ENCODE results near the gene ROCK2. TPM values are rescaled to one million over a fixed set of nuclear protein-coding genes. Genes with fewer than 3 reads are reported as not detected.

Gene ROCK2
- total and polyA plus RNA-seq, 9 of the 15 experiments (the other 6 are each of a cell fraction or from before 2014, with no cell fraction given): 4.9 to 30.6 (median 14.3) TPM

DNA sequence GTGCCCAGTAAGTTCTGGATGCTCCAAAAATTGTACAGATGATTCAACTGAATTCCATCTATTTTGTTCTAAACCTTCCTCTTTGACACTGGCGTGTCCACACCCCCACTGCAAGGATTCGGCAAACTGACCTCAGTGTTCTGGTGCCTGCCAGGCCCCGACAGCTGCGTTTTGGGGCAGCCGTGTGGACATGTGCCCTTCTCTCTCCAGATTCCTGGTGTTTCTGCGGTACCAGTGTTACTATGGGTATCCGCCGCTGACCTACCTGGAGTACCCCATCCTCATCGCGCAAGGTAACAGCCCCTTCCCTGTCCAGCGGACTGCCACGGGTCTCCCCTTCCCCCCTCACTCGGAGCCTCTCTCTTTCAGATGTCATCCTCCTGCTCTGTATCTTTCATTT lies 184.2 kb downstream of the ROCK2 start:
- ATAC-seq (no peak), FAIRE-seq (no peak), DNase-seq (ENCODE audit: extremely low read depth in 1 of 4, low spot score in 3 of 4) (no peak)
- no peaks in the 10 kb centered on the region for H3K9me3 ChIP-seq (replicated peaks; ENCODE audit: control insufficient read depth, insufficient read depth, low read depth, low read length)
- in situ Hi-C loops (cut with MboI) (no loop called here), intact Hi-C loops (cut with micrococcal nuclease) (no loop called here)
- no peaks in the 10 kb centered on the region for H3K27me3 ChIP-seq (ENCODE audit: control insufficient read depth in 2 of 2, insufficient read depth in 2 of 2, low read length in 2 of 2)
- CTCF ChIA-PET (ENCODE audit: low intra/inter-chr PET ratio): no interaction called here
- no peak overlapping the region for H3K4me2 ChIP-seq (ENCODE audit: insufficient read depth, low read length)
- H3K79me2 ChIP-seq (ENCODE audit: control insufficient read depth, insufficient read depth, low read length): no peaks in the 10 kb centered on the region
- no peak overlapping the region for H3K27ac ChIP-seq (ENCODE audit: extremely low read depth, low read depth, low read length)
- TF ChIP-seq, protein P1, sequence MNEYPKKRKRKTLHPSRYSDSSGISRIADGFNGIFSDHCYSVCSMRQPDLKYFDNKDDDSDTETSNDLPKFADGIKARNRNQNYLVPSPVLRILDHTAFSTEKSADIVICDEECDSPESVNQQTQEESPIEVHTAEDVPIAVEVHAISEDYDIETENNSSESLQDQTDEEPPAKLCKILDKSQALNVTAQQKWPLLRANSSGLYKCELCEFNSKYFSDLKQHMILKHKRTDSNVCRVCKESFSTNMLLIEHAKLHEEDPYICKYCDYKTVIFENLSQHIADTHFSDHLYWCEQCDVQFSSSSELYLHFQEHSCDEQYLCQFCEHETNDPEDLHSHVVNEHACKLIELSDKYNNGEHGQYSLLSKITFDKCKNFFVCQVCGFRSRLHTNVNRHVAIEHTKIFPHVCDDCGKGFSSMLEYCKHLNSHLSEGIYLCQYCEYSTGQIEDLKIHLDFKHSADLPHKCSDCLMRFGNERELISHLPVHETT (CRISPR knock-in tag; conservative IDR thresholded peaks at IDR 0.05 in 1 of 2, IDR thresholded peaks at IDR 0.05 in 1 of 2): no peak
- TF ChIP-seq ERF (CRISPR knock-in tag; IDR thresholded peaks at IDR 0.05): no peak
- H3K9me1 ChIP-seq (ENCODE audit: control insufficient read depth, insufficient read depth, low read length): peaks cover 2% of the 10 kb centered on the region
- H2AFZ ChIP-seq (ENCODE audit: low read depth, low read length): no peak overlapping the region
- no peak overlapping the region for H3K4me3 ChIP-seq
- 86% methylated on average over 12 of the region's 13 CpGs for WGBS (ENCODE audit: insufficient coverage, low coverage, missing lambda C conversion rate)
- no peaks in the 10 kb centered on the region for H3K36me3 ChIP-seq (ENCODE audit: control insufficient read depth, insufficient read depth, low read length)
- H3K9ac ChIP-seq (ENCODE audit: insufficient read depth in 1 of 2, low read depth in 2 of 2, low read length in 2 of 2): no peak overlapping the region
- POLR2A ChIA-PET: no interaction called here
- H4K20me1 ChIP-seq (replicated peaks; ENCODE audit: control insufficient read depth, insufficient read depth, low read length): no peaks in the 10 kb centered on the region
- H3K4me1 ChIP-seq (replicated peaks in 1 of 2; ENCODE audit: control insufficient read depth in 2 of 2, insufficient read depth in 2 of 2, low read length in 2 of 2): peaks cover 7 to 34% of the 10 kb centered on the region in 2 experiments; a peak in 4 of 5 replicates
- BruUV-seq (replicated peaks): no TSS peak

DNA sequence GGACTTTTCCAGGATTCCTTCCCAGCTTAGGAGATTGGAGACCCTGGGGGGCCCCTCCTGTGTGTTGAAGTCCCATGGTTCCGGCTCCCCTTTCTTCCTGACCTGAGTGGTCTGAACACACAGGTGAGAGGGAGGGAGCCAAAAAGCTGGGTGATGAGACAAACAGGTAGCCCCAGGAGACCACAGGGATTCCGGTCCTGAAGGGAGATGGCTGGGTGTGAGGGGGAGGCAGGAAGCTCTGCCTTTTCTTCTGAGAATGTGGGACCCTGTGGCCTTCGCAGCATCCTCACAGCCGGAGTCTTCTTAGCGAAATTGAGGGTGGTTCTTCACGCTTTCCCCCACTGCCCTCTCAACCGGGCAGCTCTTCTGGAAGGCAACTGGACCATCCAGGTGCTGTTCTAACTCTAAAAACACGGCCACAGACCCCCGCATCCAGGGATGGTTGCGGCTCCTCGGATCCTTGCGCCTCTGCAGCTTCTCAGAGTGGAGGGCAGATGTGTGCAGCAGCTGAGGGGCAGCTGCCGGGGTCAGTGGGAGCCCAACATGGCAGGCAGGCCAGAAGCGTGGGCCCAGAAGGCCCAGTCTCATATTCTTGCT lies 184.8 kb downstream of the ROCK2 start:
- no peak overlapping the region for H3K4me3 ChIP-seq
- ChIA-PET CTCF (ENCODE audit: low intra/inter-chr PET ratio) (no interaction called here), POLR2A (interaction anchor here (0.7 kb wide), 1 partner anchor 8 kb away, joined by 4 read pairs; no protein-coding TSS in a partner anchor)
- no peak for DNase-seq (ENCODE audit: extremely low read depth in 1 of 4, low spot score in 3 of 4)
- H3K27me3 ChIP-seq (ENCODE audit: control insufficient read depth in 2 of 2, insufficient read depth in 2 of 2, low read length in 2 of 2): no peaks in the 10 kb centered on the region
- no peaks in the 10 kb centered on the region for H3K36me3 ChIP-seq (ENCODE audit: control insufficient read depth, insufficient read depth, low read length)
- BruUV-seq (replicated peaks): no TSS peak
- in situ Hi-C loops (cut with MboI): no loop called here
- FAIRE-seq: no peak
- 68% methylated on average over 11 of the region's 14 CpGs for WGBS (ENCODE audit: insufficient coverage, low coverage, missing lambda C conversion rate)
- H3K4me2 ChIP-seq (ENCODE audit: insufficient read depth, low read length): no peak overlapping the region
- peaks cover 2% of the 10 kb centered on the region for H3K9me1 ChIP-seq (ENCODE audit: control insufficient read depth, insufficient read depth, low read length)
- no peak for ATAC-seq
- H3K27ac ChIP-seq (ENCODE audit: extremely low read depth, low read depth, low read length): no peak overlapping the region
- peaks cover 8 to 36% of the 10 kb centered on the region in 2 experiments; a peak in 4 of 5 replicates for H3K4me1 ChIP-seq (replicated peaks in 1 of 2; ENCODE audit: control insufficient read depth in 2 of 2, insufficient read depth in 2 of 2, low read length in 2 of 2)
- H3K9me3 ChIP-seq (replicated peaks; ENCODE audit: control insufficient read depth, insufficient read depth, low read depth, low read length): no peaks in the 10 kb centered on the region
- no peaks in the 10 kb centered on the region for H4K20me1 ChIP-seq (replicated peaks; ENCODE audit: control insufficient read depth, insufficient read depth, low read length)
- no peak for TF ChIP-seq SMARCA5 (IDR thresholded peaks at IDR 0.05)
- TF ChIP-seq PYGO2 (tag; IDR thresholded peaks at IDR 0.05): no peak
- TF ChIP-seq SAP30 (IDR thresholded peaks at IDR 0.05; ENCODE audit: borderline replicate concordance, insufficient read depth, low read depth, low read length, poor library complexity, severe bottlenecking): no peak
- no peak for TF ChIP-seq FOXM1 (IDR thresholded peaks at IDR 0.05; ENCODE audit: low read depth)
- TF ChIP-seq FOXM1 (CRISPR knock-in tag; IDR thresholded peaks at IDR 0.05; ENCODE audit: low read depth): no peak
- no peak for TF ChIP-seq NR2C1 (IDR thresholded peaks at IDR 0.05)
- no peak for TF ChIP-seq NR2C1 (tag; IDR thresholded peaks at IDR 0.05)
- no peak overlapping the region for H2AFZ ChIP-seq (ENCODE audit: low read depth, low read length)
- H3K9ac ChIP-seq (ENCODE audit: insufficient read depth in 1 of 2, low read depth in 2 of 2, low read length in 2 of 2): peak overlapping the region in 1 of 2 experiments; percentile 43; a peak in 2 of 4 replicates
- intact Hi-C loops (cut with micrococcal nuclease): loop anchor here (5.0 kb wide), 2 partner anchors 183 to 253 kb away; partner anchors contain the start of gene ROCK2
- H3K79me2 ChIP-seq (ENCODE audit: control insufficient read depth, insufficient read depth, low read length): no peaks in the 10 kb centered on the region
